ENCODE measurements around the gene TUB. TPM values are rescaled to one million over a fixed set of nuclear protein-coding genes. Genes with fewer than 3 reads are reported as not detected.

TUB gene
- total RNA-seq, 4 donors from 2014 or later = 16.3 to 25.8 (median 22.7) TPM

DNA sequence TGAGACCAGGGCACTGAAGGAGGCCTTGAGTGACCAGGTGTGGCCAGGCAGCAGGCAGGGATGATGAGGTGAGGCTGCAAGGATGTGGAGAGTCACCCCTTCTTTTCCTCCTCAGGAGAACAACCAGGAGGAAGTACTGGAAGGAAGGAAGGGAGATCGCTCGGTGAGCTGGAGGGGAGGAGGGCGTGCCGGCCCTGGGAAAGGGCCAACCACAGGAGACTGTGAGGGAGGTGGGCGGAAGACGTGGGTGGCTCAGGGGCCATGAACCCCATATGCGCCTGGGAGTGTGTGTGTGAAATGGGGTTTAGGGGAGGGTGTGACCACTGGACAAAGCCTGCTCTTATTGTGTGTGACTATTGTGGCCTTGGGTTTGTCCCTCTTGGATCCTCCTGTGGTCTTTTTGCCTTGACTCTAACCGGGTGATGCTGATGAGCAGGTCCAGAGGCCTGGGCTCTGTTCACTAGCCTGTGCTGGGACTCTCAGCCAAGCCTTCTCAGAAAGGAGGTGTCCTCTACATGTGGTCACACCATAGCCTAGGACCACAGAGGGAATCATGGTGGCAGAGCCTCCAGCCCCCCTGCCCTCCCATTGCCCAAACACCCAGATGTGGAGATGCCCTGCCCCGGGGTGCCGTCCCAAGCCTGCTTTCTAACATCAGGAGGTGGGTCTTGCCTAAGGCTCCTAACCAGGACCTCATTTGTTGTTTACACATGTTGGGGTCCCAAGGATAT lies 41.3 kb upstream of the TUB start:
- H3K9me3 ChIP-seq = no peaks in the 10 kb centered on the region
- no peak overlapping the region for H3K4me3 ChIP-seq (replicated peaks in 1 of 3)
- no peaks in the 10 kb centered on the region for H3K27me3 ChIP-seq
- no peaks in the 10 kb centered on the region for H3K36me3 ChIP-seq
- no peak overlapping the region for H3K27ac ChIP-seq
- intact Hi-C loops (cut with DNase I) = no loop called here
- no peak for TF ChIP-seq CTCF (IDR thresholded peaks at IDR 0.05)
- TF ChIP-seq POLR2A (IDR thresholded peaks at IDR 0.05) = no peak
- DNase-seq = no peak
- no peaks in the 10 kb centered on the region for H3K4me1 ChIP-seq
- 88 to 89% methylated on average over 10 of the region's 10 CpGs for WGBS, 2 donors

DNA sequence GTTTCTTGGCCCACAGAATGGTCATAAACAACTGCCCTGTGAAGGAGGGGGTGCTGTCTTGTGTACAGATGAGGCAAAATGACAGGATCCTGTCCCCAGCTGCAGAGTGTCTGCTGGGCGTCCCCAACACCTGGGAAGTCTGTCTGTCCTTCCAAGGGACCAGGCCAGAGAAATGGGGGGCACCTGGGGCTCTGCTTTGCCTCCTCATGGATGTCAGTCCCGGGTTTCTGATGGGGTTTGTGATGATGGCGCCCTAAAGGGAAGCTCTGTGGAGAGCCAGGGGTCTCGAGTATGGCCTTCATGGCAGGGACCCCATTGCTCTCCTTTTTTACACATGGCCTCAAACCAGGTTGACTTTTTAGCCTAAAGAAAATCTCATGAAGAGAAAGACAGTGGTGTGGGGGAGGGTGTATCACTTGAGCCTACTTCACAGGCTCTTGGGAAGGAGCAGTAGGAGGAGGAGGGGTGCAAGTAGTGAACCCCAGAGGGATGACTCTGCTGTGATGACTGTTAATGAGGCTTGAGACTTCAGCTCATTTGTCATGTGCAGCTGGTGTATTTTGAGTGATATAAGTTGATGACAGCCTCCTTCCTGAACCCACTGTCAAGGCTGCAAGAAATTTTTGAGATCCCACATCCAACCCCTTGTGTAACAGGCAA lies 40.6 kb upstream of the TUB start:
- WGBS, 2 donors = 85 to 89% methylated on average over 3 of the region's 4 CpGs
- TF ChIP-seq CTCF (IDR thresholded peaks at IDR 0.05) (no peak), POLR2A (IDR thresholded peaks at IDR 0.05) (no peak)
- Histone ChIP-seq H3K4me3 (replicated peaks in 1 of 3) (no peak overlapping the region), H3K36me3 (no peaks in the 10 kb centered on the region), H3K27ac (no peak overlapping the region), H3K4me1 (no peaks in the 10 kb centered on the region), H3K27me3 (no peaks in the 10 kb centered on the region), H3K9me3 (no peaks in the 10 kb centered on the region)
- no peak for DNase-seq
- intact Hi-C loops (cut with DNase I) = no loop called here

- WGBS, 2 donors = 80 to 91% methylated on average over 1 to 2 of the region's 2 CpGs
- Histone ChIP-seq H3K27me3 (no peaks in the 10 kb centered on the region), H3K4me1 (no peaks in the 10 kb centered on the region), H3K9me3 (no peaks in the 10 kb centered on the region), H3K27ac (no peak overlapping the region), H3K4me3 (replicated peaks in 1 of 3) (no peak overlapping the region), H3K36me3 (no peaks in the 10 kb centered on the region)
- intact Hi-C loops (cut with DNase I) = no loop called here
- no peak for DNase-seq
- TF ChIP-seq CTCF (IDR thresholded peaks at IDR 0.05) (no peak), POLR2A (IDR thresholded peaks at IDR 0.05) (no peak)
These were observed 40.1 kb upstream of the TUB start for GRCh38 chr11:8040921-8041285.

DNA sequence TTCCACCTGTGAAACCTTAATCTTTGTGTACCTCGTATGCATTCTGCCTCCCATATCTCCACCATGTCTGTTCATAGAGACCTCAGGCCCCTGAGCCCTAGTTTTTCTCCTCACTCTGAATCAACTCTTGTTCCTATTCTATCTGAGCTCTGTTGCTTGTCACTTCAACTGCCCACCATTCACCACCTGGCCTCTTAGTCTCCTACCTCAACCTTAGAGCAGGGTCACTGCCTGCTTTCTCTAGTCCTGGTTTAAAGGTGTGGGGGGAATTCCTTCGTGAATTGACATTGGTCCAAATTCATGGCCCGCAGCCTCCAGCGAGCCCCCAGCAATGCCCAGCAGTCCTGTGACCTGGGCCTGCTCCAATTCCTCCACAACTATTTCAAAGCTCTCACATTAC lies 39.4 kb upstream of the TUB start:
- Histone ChIP-seq H3K9me3 (no peaks in the 10 kb centered on the region), H3K4me3 (replicated peaks in 1 of 3) (no peak overlapping the region), H3K36me3 (no peaks in the 10 kb centered on the region), H3K4me1 (no peaks in the 10 kb centered on the region), H3K27ac (no peak overlapping the region), H3K27me3 (no peaks in the 10 kb centered on the region)
- WGBS, 2 donors = 95 to 96% methylated on average over 4 of the region's 4 CpGs
- DNase-seq = no peak
- intact Hi-C loops (cut with DNase I) = no loop called here
- no peak for TF ChIP-seq POLR2A (IDR thresholded peaks at IDR 0.05)
- TF ChIP-seq CTCF (IDR thresholded peaks at IDR 0.05) = no peak

GRCh38 chr11:8043756-8044155 lies 37.3 kb upstream of the TUB start:
- TF ChIP-seq CTCF (IDR thresholded peaks at IDR 0.05) (no peak), POLR2A (IDR thresholded peaks at IDR 0.05) (no peak)
- Histone ChIP-seq H3K36me3 (no peaks in the 10 kb centered on the region), H3K27ac (no peak overlapping the region), H3K9me3 (no peaks in the 10 kb centered on the region), H3K4me1 (no peaks in the 10 kb centered on the region), H3K4me3 (replicated peaks in 1 of 3) (no peak overlapping the region), H3K27me3 (no peaks in the 10 kb centered on the region)
- WGBS, 2 donors = 75 to 77% methylated on average over 2 of the region's 2 CpGs
- intact Hi-C loops (cut with DNase I) = no loop called here
- DNase-seq = no peak
